GM12872 (cell line): Measurements from ENCODE around the gene SLX4IP.

Source experiments
- CTCF ChIP-seq: IDR thresholded peaks from 3 replicates; pipeline ENCODE4 v1.5.1; 2011; ENCODE audit warnings: low read depth, mild to moderate bottlenecking, low read length, moderate library complexity; ENCODE audit not compliant: insufficient read depth

SLX4IP gene

GRCh38 chr20:10513931-10514575, 78.9 kb downstream of the SLX4IP start:
- TF ChIP-seq CTCF: no peak

GRCh38 chr20:10516529-10516928, 81.4 kb downstream of the SLX4IP start:
- no peak for TF ChIP-seq CTCF

GRCh38 chr20:10519361-10520046, 84.4 kb downstream of the SLX4IP start:
- TF ChIP-seq CTCF: no peak

- TF ChIP-seq CTCF: no peak
These were observed 85.4 kb downstream of the SLX4IP start for GRCh38 chr20:10520528-10520927.

- TF ChIP-seq CTCF: no peak
These were observed 86.1 kb downstream of the SLX4IP start for GRCh38 chr20:10521068-10521831.

GRCh38 chr20:10521836-10522235, 86.7 kb downstream of the SLX4IP start:
- no peak for TF ChIP-seq CTCF

- no peak for TF ChIP-seq CTCF
These were observed 87.2 kb downstream of the SLX4IP start for GRCh38 chr20:10522328-10522727.
